ENCODE results near the gene SRSF11. TPM values are rescaled to one million over a fixed set of nuclear protein-coding genes. Genes with fewer than 3 reads are reported as not detected.

SRSF11 gene
- total RNA-seq, 2 experiments from 2014 or later: 165 to 169 TPM

DNA sequence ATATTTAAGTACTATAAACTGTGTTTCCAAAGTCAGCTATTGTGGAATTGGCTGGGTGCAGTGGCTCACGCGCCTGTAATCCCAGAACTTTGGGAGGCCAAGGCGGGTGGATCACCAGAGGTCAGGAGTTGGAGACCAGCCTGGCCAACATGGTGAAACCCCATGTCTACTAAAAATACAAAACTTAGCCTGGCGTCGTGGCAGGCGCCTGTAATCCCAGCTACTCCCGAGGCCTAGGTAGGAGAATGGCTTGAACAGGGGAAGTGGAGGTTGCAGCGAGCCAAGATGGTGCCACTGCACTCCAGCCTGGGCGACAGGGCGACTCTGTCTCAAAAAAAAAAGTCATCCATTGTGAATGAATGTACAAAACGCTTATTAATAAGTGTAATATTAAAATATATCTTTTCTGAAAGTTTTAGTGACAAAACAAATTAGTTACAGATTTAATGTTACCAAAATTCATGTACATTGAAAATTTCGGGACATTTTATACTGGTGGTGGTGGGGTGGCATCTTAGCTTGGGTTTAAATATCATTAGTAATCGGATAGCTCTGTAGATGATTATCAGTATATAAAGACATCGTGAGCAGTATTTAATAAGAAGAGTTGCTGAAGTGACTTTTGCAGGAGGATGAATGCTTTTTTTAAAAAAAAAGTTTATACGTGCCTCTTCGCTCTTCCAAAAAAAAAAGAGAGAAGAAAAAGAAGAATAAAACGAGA lies 503 bp upstream of the SRSF11 start:
- peak overlapping the region; percentile 97 for H3K27ac Mint-ChIP-seq
- no peaks in the 10 kb centered on the region for H3K27me3 Mint-ChIP-seq (ENCODE audit: low read depth)
- ATAC-seq: no peak
- ChIA-PET POLR2A (interaction anchor here (1.0 to 3.1 kb wide), 5 partner anchors 14 to 190 kb away, joined by 4 to 92 read pairs (median 13); partner anchors contain the start of genes ANKRD13C, CTH and LRRC40), CTCF (interaction anchor here (0.9 to 2.2 kb wide), 7 partner anchors 9 to 861 kb away, joined by 3 to 8 read pairs (median 5); partner anchors contain the start of gene ZRANB2)
- no peaks in the 10 kb centered on the region for H3K9me3 Mint-ChIP-seq (ENCODE audit: insufficient read depth)
- peak overlapping the region; percentile 93 for H3K4me3 Mint-ChIP-seq
- H3K4me1 Mint-ChIP-seq (ENCODE audit: low read depth): peaks cover 39% of the 10 kb centered on the region
- peaks cover 44% of the 10 kb centered on the region for H3K36me3 Mint-ChIP-seq (ENCODE audit: low read depth)
- no peak for DNase-seq

GRCh38 chr1:70222716-70223235 lies 1.6 kb downstream of the SRSF11 start:
- ChIA-PET CTCF (interaction anchor here (1.4 kb wide), 1 partner anchor 13 kb away, joined by 4 read pairs; no protein-coding TSS in a partner anchor), POLR2A (interaction anchor here (0.5 to 1.2 kb wide), 2 partner anchors 75 to 131 kb away, joined by 3 to 6 read pairs; partner anchors contain the start of gene ANKRD13C)
- no peak for ATAC-seq
- Mint-ChIP-seq H3K27me3 (ENCODE audit: low read depth) (no peaks in the 10 kb centered on the region), H3K4me1 (ENCODE audit: low read depth) (peaks cover 57% of the 10 kb centered on the region), H3K36me3 (ENCODE audit: low read depth) (peaks cover 42% of the 10 kb centered on the region), H3K9me3 (ENCODE audit: insufficient read depth) (no peaks in the 10 kb centered on the region), H3K4me3 (peak overlapping the region; percentile 93), H3K27ac (peak overlapping the region; percentile 97)
- DNase-seq: no peak

DNA sequence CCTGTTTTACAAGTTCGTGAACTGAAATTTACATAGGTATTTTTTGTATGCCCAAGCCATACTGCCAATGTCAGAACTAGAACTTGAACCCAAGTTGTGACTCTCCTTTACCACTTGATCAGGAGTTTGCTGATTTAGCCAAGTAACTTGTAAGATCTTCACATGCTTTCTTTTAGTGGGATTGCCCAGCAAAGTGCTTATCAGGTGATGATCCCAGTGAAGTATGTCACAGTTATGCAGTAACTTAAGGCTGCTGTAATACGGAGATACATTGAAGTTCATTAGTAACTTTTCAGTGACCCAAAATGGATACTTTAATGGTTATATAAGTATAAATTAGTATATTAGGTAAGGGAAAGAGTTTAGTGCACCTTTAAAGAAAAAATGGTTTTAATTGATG lies 3.8 kb downstream of the SRSF11 start:
- ATAC-seq (no peak), DNase-seq (no peak)
- ChIA-PET CTCF (no interaction called here), POLR2A (no interaction called here)
- H3K27me3 Mint-ChIP-seq (ENCODE audit: low read depth): no peaks in the 10 kb centered on the region
- H3K4me3 Mint-ChIP-seq: no peak overlapping the region
- H3K27ac Mint-ChIP-seq: no peak overlapping the region
- H3K4me1 Mint-ChIP-seq (ENCODE audit: low read depth): peaks cover 56% of the 10 kb centered on the region
- peaks cover 51% of the 10 kb centered on the region for H3K36me3 Mint-ChIP-seq (ENCODE audit: low read depth)
- H3K9me3 Mint-ChIP-seq (ENCODE audit: insufficient read depth): no peaks in the 10 kb centered on the region

- Mint-ChIP-seq H3K4me3 (peak overlapping the region; percentile 15), H3K27me3 (ENCODE audit: low read depth) (no peaks in the 10 kb centered on the region), H3K4me1 (ENCODE audit: low read depth) (peaks cover 54% of the 10 kb centered on the region), H3K27ac (peak overlapping the region; percentile 76), H3K36me3 (ENCODE audit: low read depth) (peaks cover 61% of the 10 kb centered on the region), H3K9me3 (ENCODE audit: insufficient read depth) (no peaks in the 10 kb centered on the region)
- peak; percentile 72 for ATAC-seq
- DNase-seq: no peak
- ChIA-PET POLR2A (interaction anchor here (0.6 to 3.0 kb wide), 3 partner anchors 11 to 26 kb away, joined by 3 to 9 read pairs (median 3); partner anchors contain the start of gene LRRC40), CTCF (interaction anchor here (0.9 to 1.0 kb wide), 2 partner anchors 9 to 38 kb away, joined by 3 read pairs; no protein-coding TSS in a partner anchor)
These were observed 6.3 kb downstream of the SRSF11 start for GRCh38 chr1:70227439-70227838.

DNA sequence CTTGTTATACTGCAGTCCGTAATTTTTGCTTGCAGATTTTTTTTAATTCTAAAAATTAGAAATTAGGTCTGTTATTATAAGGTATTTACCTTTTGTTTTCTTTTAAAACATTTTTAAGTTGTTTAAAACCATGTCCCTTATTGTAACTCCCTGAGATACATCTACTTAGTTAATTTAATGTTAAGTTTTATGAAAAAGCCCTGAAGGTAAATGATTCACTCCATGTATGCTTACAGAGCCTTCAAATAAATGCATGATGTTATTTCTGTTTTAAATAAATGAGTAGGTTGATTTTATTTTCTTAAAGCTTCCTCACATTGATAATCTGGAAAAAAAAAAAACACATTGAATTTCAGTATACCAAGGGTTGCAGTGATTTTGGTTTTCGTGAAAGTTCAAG lies 7.5 kb downstream of the SRSF11 start:
- DNase-seq (no peak), ATAC-seq (no peak)
- H3K9me3 Mint-ChIP-seq (ENCODE audit: insufficient read depth): no peaks in the 10 kb centered on the region
- H3K4me3 Mint-ChIP-seq: no peak overlapping the region
- no peaks in the 10 kb centered on the region for H3K27me3 Mint-ChIP-seq (ENCODE audit: low read depth)
- CTCF ChIA-PET: interaction anchor here (0.7 to 1.5 kb wide), 3 partner anchors 35 to 280 kb away, joined by 3 to 4 read pairs (median 3); no protein-coding TSS in a partner anchor
- peaks cover 44% of the 10 kb centered on the region for H3K4me1 Mint-ChIP-seq (ENCODE audit: low read depth)
- POLR2A ChIA-PET: interaction anchor here (0.5 to 3.0 kb wide), 3 partner anchors 23 to 839 kb away, joined by 3 to 9 read pairs (median 4); partner anchors contain the start of genes CTH and LRRC40
- H3K27ac Mint-ChIP-seq: peak overlapping the region; percentile 76
- peaks cover 61% of the 10 kb centered on the region for H3K36me3 Mint-ChIP-seq (ENCODE audit: low read depth)

DNA sequence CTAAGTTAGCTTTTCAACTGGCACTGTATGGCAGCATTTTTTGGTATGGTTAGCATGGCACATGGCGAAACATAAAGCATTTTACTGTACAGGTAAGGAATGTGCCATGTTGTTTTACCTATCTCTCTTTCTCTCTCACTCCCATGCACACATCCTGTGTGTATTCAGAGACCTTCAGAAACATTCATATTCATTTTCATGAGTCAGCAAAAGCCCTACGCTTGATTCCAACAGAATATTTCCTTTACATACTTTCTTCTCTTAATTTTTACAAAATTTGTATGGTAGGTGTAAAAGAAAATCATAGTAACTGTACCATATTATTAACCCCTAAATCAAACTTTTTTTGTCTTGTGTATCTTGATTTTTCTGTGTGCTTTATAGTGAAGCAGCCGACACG lies 10.3 kb downstream of the SRSF11 start:
- Mint-ChIP-seq H3K27ac (no peak overlapping the region), H3K27me3 (ENCODE audit: low read depth) (no peaks in the 10 kb centered on the region), H3K9me3 (ENCODE audit: insufficient read depth) (no peaks in the 10 kb centered on the region), H3K36me3 (ENCODE audit: low read depth) (peaks cover 72% of the 10 kb centered on the region), H3K4me3 (no peak overlapping the region), H3K4me1 (ENCODE audit: low read depth) (peaks cover 25% of the 10 kb centered on the region)
- CTCF ChIA-PET: no interaction called here
- ATAC-seq (no peak), DNase-seq (no peak)
- POLR2A ChIA-PET: no interaction called here

GRCh38 chr1:70234733-70235132 lies 13.6 kb downstream of the SRSF11 start:
- peaks cover 8% of the 10 kb centered on the region for H3K4me1 Mint-ChIP-seq (ENCODE audit: low read depth)
- H3K4me3 Mint-ChIP-seq: no peak overlapping the region
- H3K27me3 Mint-ChIP-seq (ENCODE audit: low read depth): no peaks in the 10 kb centered on the region
- H3K27ac Mint-ChIP-seq: no peak overlapping the region
- DNase-seq (no peak), ATAC-seq (no peak)
- no peaks in the 10 kb centered on the region for H3K9me3 Mint-ChIP-seq (ENCODE audit: insufficient read depth)
- peaks cover 71% of the 10 kb centered on the region for H3K36me3 Mint-ChIP-seq (ENCODE audit: low read depth)
- POLR2A ChIA-PET: interaction anchor here (1.1 kb wide), 1 partner anchor 37 kb away, joined by 3 read pairs; no protein-coding TSS in a partner anchor
- CTCF ChIA-PET: no interaction called here

- H3K27ac Mint-ChIP-seq: no peak overlapping the region
- DNase-seq: no peak
- H3K4me3 Mint-ChIP-seq: no peak overlapping the region
- H3K4me1 Mint-ChIP-seq (ENCODE audit: low read depth): peaks cover 13% of the 10 kb centered on the region
- ChIA-PET CTCF (no interaction called here), POLR2A (no interaction called here)
- H3K9me3 Mint-ChIP-seq (ENCODE audit: insufficient read depth): no peaks in the 10 kb centered on the region
- ATAC-seq: no peak
- H3K27me3 Mint-ChIP-seq (ENCODE audit: low read depth): no peaks in the 10 kb centered on the region
- peaks cover 75% of the 10 kb centered on the region for H3K36me3 Mint-ChIP-seq (ENCODE audit: low read depth)
These were observed 18.8 kb downstream of the SRSF11 start for GRCh38 chr1:70239940-70240339.

DNA sequence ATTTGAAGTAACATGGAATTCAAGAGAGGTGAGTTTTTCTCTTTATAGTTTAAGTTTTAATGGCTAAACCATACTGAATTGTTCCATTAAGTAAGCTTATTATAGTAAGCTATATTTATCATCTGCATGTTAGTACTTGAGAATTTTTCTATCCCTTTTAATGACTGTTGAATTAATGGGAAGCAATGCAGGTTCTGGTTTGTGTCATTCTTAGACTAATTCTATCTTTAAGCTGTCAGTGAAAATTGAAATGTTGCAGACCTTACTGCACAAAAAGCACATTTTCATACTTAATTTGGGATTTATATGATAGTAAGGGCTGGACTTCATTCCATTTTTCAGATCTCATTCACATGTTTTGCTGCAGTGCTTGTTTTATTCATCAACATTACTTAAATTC lies 25.9 kb downstream of the SRSF11 start:
- ChIA-PET CTCF (interaction anchor here (0.8 kb wide), 1 partner anchor 833 kb away, joined by 3 read pairs; the partner anchor contains the start of gene ZRANB2), POLR2A (interaction anchor here (0.6 to 1.5 kb wide), 3 partner anchors 10 to 26 kb away, joined by 4 to 5 read pairs (median 4); partner anchors contain the start of gene SRSF11)
- no peaks in the 10 kb centered on the region for H3K27me3 Mint-ChIP-seq (ENCODE audit: low read depth)
- DNase-seq (no peak), ATAC-seq (no peak)
- no peak overlapping the region for H3K27ac Mint-ChIP-seq
- H3K36me3 Mint-ChIP-seq (ENCODE audit: low read depth): peaks cover 82% of the 10 kb centered on the region
- H3K4me3 Mint-ChIP-seq: no peak overlapping the region
- H3K4me1 Mint-ChIP-seq (ENCODE audit: low read depth): peaks cover 31% of the 10 kb centered on the region
- H3K9me3 Mint-ChIP-seq (ENCODE audit: insufficient read depth): no peaks in the 10 kb centered on the region

- POLR2A ChIA-PET: interaction anchor here (0.6 to 1.0 kb wide), 2 partner anchors 9 to 15 kb away, joined by 4 to 5 read pairs; no protein-coding TSS in a partner anchor
- ATAC-seq: no peak
- no peak for DNase-seq
- CTCF ChIA-PET: interaction anchor here (0.8 kb wide), 1 partner anchor 833 kb away, joined by 3 read pairs; the partner anchor contains the start of gene ZRANB2
- Mint-ChIP-seq H3K9me3 (ENCODE audit: insufficient read depth) (no peaks in the 10 kb centered on the region), H3K27ac (no peak overlapping the region), H3K4me1 (ENCODE audit: low read depth) (peaks cover 28% of the 10 kb centered on the region), H3K27me3 (ENCODE audit: low read depth) (no peaks in the 10 kb centered on the region), H3K4me3 (no peak overlapping the region), H3K36me3 (ENCODE audit: low read depth) (peaks cover 76% of the 10 kb centered on the region)
These were observed 26.6 kb downstream of the SRSF11 start for GRCh38 chr1:70247768-70248167.

GRCh38 chr1:70248729-70249128 lies 27.5 kb downstream of the SRSF11 start:
- POLR2A ChIA-PET: no interaction called here
- Mint-ChIP-seq H3K36me3 (ENCODE audit: low read depth) (peaks cover 75% of the 10 kb centered on the region), H3K9me3 (ENCODE audit: insufficient read depth) (no peaks in the 10 kb centered on the region), H3K4me1 (ENCODE audit: low read depth) (peaks cover 26% of the 10 kb centered on the region), H3K4me3 (no peak overlapping the region), H3K27me3 (ENCODE audit: low read depth) (no peaks in the 10 kb centered on the region), H3K27ac (no peak overlapping the region)
- no peak for DNase-seq
- ATAC-seq: no peak
- CTCF ChIA-PET: no interaction called here

- ATAC-seq: no peak
- no peaks in the 10 kb centered on the region for H3K9me3 Mint-ChIP-seq (ENCODE audit: insufficient read depth)
- peaks cover 15% of the 10 kb centered on the region for H3K36me3 Mint-ChIP-seq (ENCODE audit: low read depth)
- no peak overlapping the region for H3K4me3 Mint-ChIP-seq
- H3K27me3 Mint-ChIP-seq (ENCODE audit: low read depth): no peaks in the 10 kb centered on the region
- no peaks in the 10 kb centered on the region for H3K4me1 Mint-ChIP-seq (ENCODE audit: low read depth)
- DNase-seq: no peak
- POLR2A ChIA-PET: interaction anchor here (1.2 kb wide), 1 partner anchor 9 kb away, joined by 4 read pairs; no protein-coding TSS in a partner anchor
- H3K27ac Mint-ChIP-seq: no peak overlapping the region
- CTCF ChIA-PET: interaction anchor here (0.8 to 1.1 kb wide), 2 partner anchors 11 to 40 kb away, joined by 3 to 4 read pairs; no protein-coding TSS in a partner anchor
These were observed 35.5 kb downstream of the SRSF11 start for GRCh38 chr1:70256664-70257063.
